Stomach (tissue), 9 donors: ENCODE measurements around the gene ALX3. TPM values are rescaled to one million over a fixed set of nuclear protein-coding genes. Genes with fewer than 3 reads are reported as not detected.

Experiments
- DNase-seq, 2 donors: peaks; one replicate each; pipeline versions ENCODE4 v3.0.0 to v3.0.0-alpha.2; 2013 to 2019
- H3K27ac ChIP-seq, 5 donors: fragments of 200-600 bp in 4 of 5; sonication (generic) in 4 of 5; one replicate each; pipeline ENCODE4 v1.5.1; 2013 to 2019; ENCODE audit warnings: mild to moderate bottlenecking in 1 of 5, moderate library complexity in 1 of 5
- H3K27me3 ChIP-seq, 3 donors: fragments of 200-600 bp; sonication (generic); one replicate each; pipeline ENCODE4 v1.5.1; 2017 to 2019; ENCODE audit warnings: mixed run types in 1 of 3
- H3K36me3 ChIP-seq, 4 donors: fragments of 200-600 bp; sonication (generic); 1 replicate in 3 of 4; 2 replicates in 1 of 4; pipeline ENCODE4 v1.5.1; 2016 to 2019
- H3K4me1 ChIP-seq, 4 donors: fragments of 200-600 bp; sonication (generic); one replicate each; pipeline ENCODE4 v1.5.1; 2016 to 2019
- H3K4me3 ChIP-seq, 4 donors: fragments of 200-600 bp; sonication (generic) in 3 of 4; one replicate each; pipeline ENCODE4 v1.5.1; 2016 to 2019; ENCODE audit warnings: mild to moderate bottlenecking in 1 of 4
- H3K9me3 ChIP-seq, 4 donors: fragments of 200-600 bp; sonication (generic); one replicate each; pipeline ENCODE4 v1.5.1; 2016 to 2019
- CTCF ChIP-seq, 7 experiments: fragments of 450-650 bp in 4 of 7; fragments of 200-600 bp in 3 of 7; sonication (generic) in 3 of 7; IDR thresholded peaks; one replicate each; pipeline ENCODE4 v1.5.1; 2016 to 2019; ENCODE audit warnings: antibody characterized with exemption in 7 of 7, control low read depth in 2 of 7, mild to moderate bottlenecking in 1 of 7
- EP300 ChIP-seq: sonication (generic); formaldehyde crosslinking; IDR thresholded peaks from one replicate; pipeline ENCODE4 v1.6.1; 2017; ENCODE audit warnings: antibody characterized with exemption
- POLR2A ChIP-seq, 4 donors: fragments of 450-650 bp; IDR thresholded peaks; one replicate each; pipeline ENCODE4 v1.6.1; 2016; ENCODE audit warnings: antibody characterized with exemption in 4 of 4, control low read depth in 2 of 4, mild to moderate bottlenecking in 1 of 4, moderate library complexity in 1 of 4
- POLR2AphosphoS5 ChIP-seq, 3 donors: sonication (generic); formaldehyde crosslinking; IDR thresholded peaks; one replicate each; pipeline ENCODE4 v1.6.1; 2016; ENCODE audit warnings: antibody characterized with exemption in 3 of 3
- WGBS, 5 donors: extraction: QIAGEN DNeasy Blood & Tissue Kit in 3 of 5; methylation state at CpG; one replicate each; pipeline versions ENCODE4 v1.1.5 to v1.1.7; 2013 to 2018; 5-methylcytosine and 5-hydroxymethylcytosine counted together
- intact Hi-C: fragments of 100-400 bp; cut with DNase I; formaldehyde crosslinking; loops from one replicate; pipeline ENCODE4 v1.15.1; 2023; ENCODE audit warnings: low total_unique reads
- polyA plus RNA-seq, 3 donors: library from polyadenylated mRNA; stranded (reverse); fragments of 200-250 nt; gene quantifications; one replicate each; pipeline ENCODE4 v1.2.3, GENCODE V29; 2013
- total RNA-seq, 5 donors: library from RNA; depleted of rRNA; stranded (reverse); fragments of >200 nt; gene quantifications; one replicate each; pipeline versions ENCODE4 v1.1.0 to v1.2.3, GENCODE V29; 2014 to 2016
- donor health status: healthy with polysubstance abuse.
- donor health status: Bipolar disorder and iron deficiency.
- donor health status: healthy.

The ALX3 gene
- total and polyA plus RNA-seq, 8 donors, result 0.08 TPM; not detected in 7

GRCh38 chr1:110076789-110077500, 6.5 kb upstream of the ALX3 start:
- H3K9me3 ChIP-seq, result no peaks in the 10 kb centered on the region
- WGBS, 5 donors, result 73 to 90% (median 78%) methylated on average over 3 of the region's 3 CpGs
- TF ChIP-seq CTCF (IDR thresholded peaks at IDR 0.05), result no peak
- TF ChIP-seq POLR2AphosphoS5 (IDR thresholded peaks at IDR 0.05), result no peak
- no peak for TF ChIP-seq POLR2A (IDR thresholded peaks at IDR 0.05)
- TF ChIP-seq EP300, result no peak
- no peak for DNase-seq
- intact Hi-C loops, result no loop called here
- no peaks in the 10 kb centered on the region for H3K4me1 ChIP-seq
- no peak overlapping the region for H3K27ac ChIP-seq
- H3K27me3 ChIP-seq, result peaks cover 0 to 39% (median 19%) of the 10 kb centered on the region in 3 donors
- no peak overlapping the region for H3K4me3 ChIP-seq
- H3K36me3 ChIP-seq, result no peaks in the 10 kb centered on the region

GRCh38 chr1:110074166-110074565, 3.7 kb upstream of the ALX3 start:
- Histone ChIP-seq H3K36me3 (no peaks in the 10 kb centered on the region), H3K4me3 (no peak overlapping the region), H3K4me1 (peaks cover 17 to 19% (median 18%) of the 10 kb centered on the region in 4 donors), H3K27ac (no peak overlapping the region), H3K9me3 (no peaks in the 10 kb centered on the region), H3K27me3 (peaks cover 18 to 67% (median 47%) of the 10 kb centered on the region in 3 donors)
- 69 to 77% (median 75%) methylated on average over 4 of the region's 4 CpGs for WGBS, 5 donors
- DNase-seq, result no peak
- TF ChIP-seq EP300, result no peak
- TF ChIP-seq CTCF (IDR thresholded peaks at IDR 0.05), result no peak
- no peak for TF ChIP-seq POLR2AphosphoS5 (IDR thresholded peaks at IDR 0.05)
- TF ChIP-seq POLR2A (IDR thresholded peaks at IDR 0.05), result no peak
- intact Hi-C loops, result no loop called here

- intact Hi-C loops, result no loop called here
- Histone ChIP-seq H3K27ac (no peak overlapping the region), H3K36me3 (no peaks in the 10 kb centered on the region), H3K27me3 (peaks cover 27 to 88% (median 68%) of the 10 kb centered on the region in 3 donors), H3K4me1 (peaks cover 34 to 36% (median 36%) of the 10 kb centered on the region in 4 donors), H3K9me3 (peaks cover 0 to 11% (median 4%) of the 10 kb centered on the region in 4 donors), H3K4me3 (peak overlapping the region; percentile 20 to 45 (median 36))
- no peak for DNase-seq
- TF ChIP-seq POLR2A (IDR thresholded peaks at IDR 0.05), result no peak
- no peak for TF ChIP-seq POLR2AphosphoS5 (IDR thresholded peaks at IDR 0.05)
- TF ChIP-seq EP300, result no peak
- no peak for TF ChIP-seq CTCF (IDR thresholded peaks at IDR 0.05)
- 1 to 8% (median 3%) methylated on average over 20 to 47 of the region's 52 CpGs for WGBS, 5 donors
These were observed 196 bp downstream of the ALX3 start for GRCh38 chr1:110070282-110070669.

GRCh38 chr1:110069404-110070281, 829 bp downstream of the ALX3 start:
- WGBS, 5 donors, result 10 to 15% (median 14%) methylated on average over 39 to 64 of the region's 64 CpGs
- peaks cover 27 to 88% (median 68%) of the 10 kb centered on the region in 3 donors for H3K27me3 ChIP-seq

More at GRCh38 chr1:110069404-110070281, 829 bp downstream of the ALX3 start:
- peaks cover 0 to 11% (median 4%) of the 10 kb centered on the region in 4 donors for H3K9me3 ChIP-seq
- peaks cover 34 to 36% (median 36%) of the 10 kb centered on the region in 4 donors for H3K4me1 ChIP-seq
- H3K36me3 ChIP-seq, result no peaks in the 10 kb centered on the region
- peak in 1 of 2 donors; percentile 30 for DNase-seq
- intact Hi-C loops, result no loop called here
- H3K4me3 ChIP-seq, result peak overlapping the region; percentile 20 to 45 (median 36)
- no peak for TF ChIP-seq EP300
- TF ChIP-seq POLR2AphosphoS5 (IDR thresholded peaks at IDR 0.05), result no peak
- TF ChIP-seq CTCF (IDR thresholded peaks at IDR 0.05), result no peak
- no peak for TF ChIP-seq POLR2A (IDR thresholded peaks at IDR 0.05)
- H3K27ac ChIP-seq, result no peak overlapping the region
